GM18520 (cell line): ENCODE data around the gene ADISSP.

ENCODE experiments used
- ATAC-seq: cut with Tn5 transposase; IDR thresholded peaks from one replicate; pipeline ENCODE4 v1.9.1; 2021; ENCODE audit not compliant: unreplicated experiment

ADISSP gene

DNA sequence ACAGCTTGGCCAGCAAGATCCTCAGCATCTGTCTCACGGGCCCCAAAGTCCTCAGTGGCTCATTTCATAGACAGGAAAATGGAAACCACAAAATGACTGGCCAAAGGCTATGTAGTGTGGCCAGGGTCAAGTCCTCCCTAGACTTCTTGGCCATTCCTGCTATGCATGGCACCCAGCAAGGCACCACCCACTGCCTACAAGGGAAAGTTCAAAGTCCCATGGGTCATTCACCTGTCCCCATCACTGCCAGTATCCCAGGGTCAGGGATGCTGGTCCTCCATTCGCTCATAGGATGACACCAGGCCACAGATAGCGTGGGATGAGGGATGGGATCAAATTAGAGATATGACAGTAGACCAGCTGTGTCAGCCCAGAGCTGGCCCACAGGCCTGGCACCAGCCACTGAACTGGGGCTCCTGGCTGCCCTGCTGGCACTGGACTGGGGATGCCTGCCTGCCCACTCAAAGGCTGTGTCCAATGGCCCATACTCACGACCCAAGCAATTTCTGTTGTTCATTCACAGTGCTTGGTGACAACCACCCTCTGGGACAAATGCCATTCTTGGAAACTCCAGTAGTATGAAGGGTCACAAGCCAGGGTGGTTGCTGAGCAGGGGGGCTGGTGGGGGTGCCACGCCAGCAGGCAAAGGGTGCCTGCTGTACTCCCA, 11.6 kb downstream of the ADISSP start:
- no peak for ATAC-seq

DNA sequence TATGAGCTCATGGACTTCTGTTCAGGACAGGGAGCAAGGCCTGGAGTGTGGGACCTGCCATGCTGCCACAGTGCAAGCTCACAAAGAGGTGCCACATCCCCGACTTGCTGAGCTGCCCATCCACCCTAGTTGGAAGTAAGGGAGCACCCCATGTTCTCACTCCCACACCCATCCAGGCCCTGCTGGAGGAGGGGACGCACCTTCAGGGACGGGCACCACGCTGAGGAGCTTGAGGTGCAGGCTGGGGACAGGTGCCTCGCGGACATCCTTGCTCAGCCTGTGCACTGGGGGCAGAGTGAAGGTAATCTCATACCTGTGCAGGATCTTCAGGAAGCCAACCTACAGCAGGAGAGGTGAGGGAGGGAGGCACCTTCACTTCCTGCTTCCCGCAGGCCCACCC, 12.3 kb downstream of the ADISSP start:
- no peak for ATAC-seq

DNA sequence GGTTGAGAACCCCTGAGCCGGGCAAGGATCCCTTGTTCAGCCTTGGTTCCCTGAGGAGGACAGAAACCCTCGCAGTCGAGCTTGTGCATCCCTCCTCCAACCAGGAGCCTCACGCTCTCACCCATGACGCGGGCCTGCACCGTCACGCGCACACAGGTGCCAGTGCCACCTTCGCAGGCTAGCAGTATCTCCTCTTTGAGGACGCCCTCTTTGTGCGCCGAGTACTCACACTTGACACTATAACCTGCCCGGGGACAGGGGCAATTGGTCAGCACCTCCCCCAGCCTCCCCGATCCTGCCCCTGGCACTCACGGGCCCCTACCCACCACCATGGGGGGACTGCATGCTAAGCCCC, 13.3 kb downstream of the ADISSP start:
- ATAC-seq: no peak

DNA sequence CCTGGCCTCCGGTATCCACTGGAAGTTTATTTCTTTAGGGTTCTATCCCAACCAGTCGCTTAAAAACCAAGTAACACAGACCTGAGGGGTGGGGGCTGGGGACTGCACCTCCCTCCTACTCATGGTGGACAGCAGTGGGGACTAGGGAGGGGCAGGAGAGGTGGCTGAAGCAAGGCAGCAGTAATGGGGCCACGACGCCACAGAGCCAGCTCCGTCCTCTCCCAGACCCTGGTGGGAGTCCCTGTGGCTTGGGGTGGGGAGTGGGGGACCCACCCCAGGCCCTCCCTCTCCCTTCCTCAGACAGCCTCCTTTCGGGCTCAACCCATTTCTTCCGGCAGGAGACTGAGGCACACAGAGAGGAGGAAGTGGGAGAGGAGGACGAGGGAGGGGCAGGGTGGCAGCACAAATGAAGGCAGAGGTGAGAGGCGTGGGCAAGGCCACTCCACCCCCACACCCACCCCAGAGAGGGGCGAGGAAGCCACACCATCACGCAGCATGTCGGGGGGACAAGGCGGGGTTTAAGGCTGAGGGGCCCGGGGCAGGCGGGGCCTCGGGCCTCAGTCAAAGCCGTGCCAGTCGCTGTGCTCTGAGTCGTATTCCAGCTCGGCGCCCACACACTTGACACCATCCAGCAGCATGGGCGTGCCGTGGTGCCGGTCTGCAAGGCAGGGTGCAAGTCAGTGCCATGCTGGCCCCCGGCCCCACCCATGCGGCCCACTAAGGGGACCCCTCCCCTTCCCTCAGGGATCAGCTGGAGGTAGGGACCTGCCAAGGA, 13.9 kb downstream of the ADISSP start:
- no peak for ATAC-seq

DNA sequence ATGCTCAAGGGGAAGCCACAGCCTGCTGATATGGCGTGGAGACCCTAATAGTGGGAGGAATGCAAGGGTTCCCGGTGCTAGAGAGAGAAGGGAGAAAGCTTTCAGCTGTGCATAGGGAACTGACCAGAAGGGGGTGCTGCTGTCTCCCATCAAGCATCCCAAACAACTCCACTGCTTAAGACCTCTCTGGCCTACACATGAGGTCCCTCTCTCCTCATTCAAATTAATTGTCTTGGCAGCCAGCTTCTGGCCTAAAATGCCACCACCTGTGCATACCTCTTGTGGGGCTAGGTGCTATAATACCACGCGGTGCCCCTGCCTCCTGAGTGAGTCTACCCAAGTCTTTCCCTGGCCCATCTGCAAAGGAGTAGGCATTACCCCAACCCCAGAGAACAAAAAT, 14.5 kb downstream of the ADISSP start:
- ATAC-seq: no peak

DNA sequence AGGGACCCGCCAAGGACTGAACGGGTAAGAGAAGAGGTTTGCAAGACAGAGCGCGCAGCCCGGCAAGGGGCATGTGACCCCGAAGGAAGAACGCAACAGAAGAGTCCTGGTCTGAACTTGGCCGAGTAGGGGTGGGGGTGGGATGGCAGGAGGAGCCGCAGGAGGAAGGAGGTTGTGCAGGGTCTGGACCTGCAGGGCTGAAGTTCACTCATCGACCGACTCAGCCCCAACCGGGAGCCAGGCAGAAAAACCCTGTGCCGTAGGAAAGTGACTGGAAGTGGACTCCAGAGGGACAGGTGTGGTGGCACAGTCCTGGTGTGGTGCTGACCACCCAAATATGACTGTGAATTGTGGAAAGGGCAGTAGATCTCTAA, 15.2 kb downstream of the ADISSP start:
- no peak for ATAC-seq

DNA sequence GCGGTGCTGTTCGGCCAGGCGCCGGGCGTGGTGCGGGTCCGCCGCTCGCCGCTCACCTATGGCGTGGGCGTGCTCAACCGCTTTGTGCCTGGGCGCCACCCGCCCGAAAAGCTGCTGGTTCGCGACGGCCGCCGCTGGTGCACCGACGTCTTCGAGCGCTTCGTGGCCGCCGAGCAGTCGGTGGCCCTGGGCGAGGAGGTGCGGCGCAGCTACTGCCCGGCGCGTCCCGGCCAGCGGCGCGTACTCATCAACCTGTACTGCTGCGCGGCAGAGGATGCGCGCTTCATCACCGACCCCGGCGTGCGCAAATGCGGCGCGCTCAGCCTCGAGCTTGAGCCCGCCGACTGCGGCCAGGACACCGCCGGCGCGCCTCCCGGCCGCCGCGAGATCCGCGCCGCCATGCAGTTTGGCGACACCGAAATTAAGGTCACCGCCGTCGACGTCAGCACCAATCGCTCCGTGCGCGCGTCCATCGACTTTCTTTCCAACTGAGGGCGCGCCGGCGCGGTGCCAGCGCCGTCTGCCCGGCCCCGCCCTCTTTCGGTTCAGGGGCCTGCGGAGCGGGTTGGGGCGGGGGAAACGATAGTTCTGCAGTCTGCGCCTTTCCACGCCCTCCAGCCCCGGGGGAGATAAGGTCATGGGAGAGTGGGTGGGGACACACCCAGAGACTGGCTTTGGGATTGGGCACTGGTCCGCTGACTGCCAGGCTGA, 15.7 kb downstream of the ADISSP start:
- no peak for ATAC-seq

DNA sequence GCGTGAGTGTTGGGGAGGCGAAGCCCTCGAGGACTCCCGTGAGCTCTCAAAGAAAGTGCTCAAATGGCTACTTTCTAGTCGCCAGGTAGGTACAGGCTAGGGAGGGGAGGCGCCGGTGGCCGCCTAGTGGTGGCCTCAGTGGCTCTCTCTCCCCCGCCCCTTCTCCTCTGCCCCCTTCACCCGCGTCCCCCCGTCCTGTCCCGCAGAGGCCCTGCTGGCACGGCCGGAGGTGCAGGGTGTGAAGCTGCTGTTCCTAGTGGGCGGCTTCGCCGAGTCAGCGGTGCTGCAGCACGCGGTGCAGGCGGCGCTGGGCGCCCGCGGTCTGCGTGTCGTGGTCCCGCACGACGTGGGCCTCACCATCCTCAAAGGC, 16.3 kb downstream of the ADISSP start:
- no peak for ATAC-seq

DNA sequence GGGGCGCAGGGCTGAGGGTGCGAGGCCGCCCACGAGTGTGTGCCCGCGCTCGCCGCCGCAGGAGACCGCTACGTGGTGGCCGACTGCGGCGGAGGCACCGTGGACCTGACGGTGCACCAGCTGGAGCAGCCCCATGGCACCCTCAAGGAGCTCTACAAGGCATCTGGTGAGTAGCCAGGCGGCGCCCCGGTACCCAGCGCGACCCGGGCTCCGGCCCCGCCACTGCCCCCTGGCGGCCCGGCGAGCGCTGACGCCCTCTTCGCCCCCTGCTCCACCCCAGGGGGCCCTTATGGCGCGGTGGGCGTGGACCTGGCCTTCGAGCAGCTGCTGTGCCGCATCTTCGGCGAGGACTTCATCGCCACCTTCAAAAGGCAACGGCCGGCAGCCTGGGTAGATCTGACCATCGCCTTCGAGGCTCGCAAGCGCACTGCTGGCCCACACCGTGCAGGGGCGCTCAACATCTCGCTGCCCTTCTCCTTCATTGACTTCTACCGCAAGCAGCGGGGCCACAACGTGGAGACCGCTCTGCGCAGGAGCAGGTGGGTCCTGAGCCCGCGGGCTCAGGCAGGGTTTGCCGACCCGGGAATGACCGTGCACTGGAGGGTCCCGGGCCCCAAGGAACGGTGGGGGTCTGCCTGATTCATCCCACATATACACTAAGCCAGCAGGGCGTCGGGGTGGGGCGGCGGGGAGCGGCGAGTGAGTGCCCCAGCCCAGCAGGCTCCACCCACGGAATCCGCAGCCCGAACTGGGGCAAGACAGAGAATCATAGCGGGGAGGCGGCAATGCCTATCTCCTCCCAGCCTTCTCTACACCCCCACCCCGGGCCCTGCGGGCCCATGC, 17.6 kb downstream of the ADISSP start:
- no peak for ATAC-seq

DNA sequence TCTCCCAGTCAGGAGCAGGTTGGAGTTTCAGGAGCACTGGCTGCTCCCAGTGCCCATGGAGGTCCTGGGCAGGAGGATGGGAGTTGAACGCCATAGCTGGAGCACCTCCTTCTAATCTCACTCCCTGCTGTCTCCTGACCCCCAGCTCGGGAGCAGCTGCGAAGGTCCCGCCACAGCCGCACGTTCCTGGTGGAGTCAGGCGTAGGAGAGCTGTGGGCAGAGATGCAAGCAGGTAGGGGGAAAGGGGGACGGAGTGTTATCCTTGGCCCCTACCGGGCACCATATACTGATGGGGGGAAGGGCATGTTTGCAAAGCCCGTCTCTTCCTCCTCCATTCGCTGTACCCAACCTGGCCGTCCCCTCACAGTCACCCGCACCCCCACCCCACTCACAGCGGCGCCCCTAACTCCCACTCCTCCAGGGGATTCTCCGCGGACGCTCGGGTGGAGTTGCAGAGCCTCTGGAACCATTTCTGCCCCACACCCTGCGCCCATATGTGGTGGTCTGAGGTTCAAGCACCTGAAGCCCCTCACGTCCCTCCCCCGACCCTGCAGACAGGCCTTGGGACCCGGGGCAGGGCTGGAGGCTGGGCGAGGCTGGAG, 18.4 kb downstream of the ADISSP start:
- no peak for ATAC-seq

DNA sequence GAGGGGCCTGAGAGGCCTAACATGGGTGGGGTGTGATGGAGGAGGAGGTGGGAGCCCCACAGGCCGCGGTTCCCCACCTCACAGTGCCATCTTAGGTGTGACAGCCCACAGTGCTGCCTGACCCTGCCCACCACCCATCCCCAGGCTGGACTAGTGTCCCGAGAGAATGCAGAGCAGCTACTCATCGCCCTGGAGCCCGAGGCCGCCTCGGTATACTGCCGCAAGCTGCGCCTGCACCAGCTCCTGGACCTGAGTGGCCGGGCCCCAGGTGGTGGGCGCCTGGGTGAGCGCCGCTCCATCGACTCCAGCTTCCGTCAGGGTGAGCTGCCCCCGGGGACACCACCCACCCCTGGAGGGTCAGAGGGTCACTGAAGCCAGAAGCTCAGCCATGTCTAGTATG, 19.5 kb downstream of the ADISSP start:
- no peak for ATAC-seq

DNA sequence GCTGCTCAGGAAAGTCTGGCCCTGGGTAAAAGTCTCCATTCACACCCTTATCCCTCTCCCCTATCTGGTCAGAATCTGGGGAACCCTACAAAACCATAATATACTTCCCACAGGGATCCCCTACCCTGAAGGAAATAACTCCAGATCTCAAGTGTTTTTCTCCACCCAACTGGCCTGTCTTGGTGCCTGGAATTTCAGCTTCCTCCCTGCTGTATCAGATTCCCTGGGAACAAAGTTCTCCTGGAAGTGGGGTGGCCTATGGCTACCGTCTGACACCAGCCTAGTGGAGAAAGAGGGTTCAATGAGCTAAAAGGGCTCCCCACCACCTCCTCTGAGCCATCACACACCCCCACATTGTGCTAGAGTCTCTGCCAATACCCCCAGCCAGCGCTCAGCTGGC, 20.1 kb downstream of the ADISSP start:
- no peak for ATAC-seq

DNA sequence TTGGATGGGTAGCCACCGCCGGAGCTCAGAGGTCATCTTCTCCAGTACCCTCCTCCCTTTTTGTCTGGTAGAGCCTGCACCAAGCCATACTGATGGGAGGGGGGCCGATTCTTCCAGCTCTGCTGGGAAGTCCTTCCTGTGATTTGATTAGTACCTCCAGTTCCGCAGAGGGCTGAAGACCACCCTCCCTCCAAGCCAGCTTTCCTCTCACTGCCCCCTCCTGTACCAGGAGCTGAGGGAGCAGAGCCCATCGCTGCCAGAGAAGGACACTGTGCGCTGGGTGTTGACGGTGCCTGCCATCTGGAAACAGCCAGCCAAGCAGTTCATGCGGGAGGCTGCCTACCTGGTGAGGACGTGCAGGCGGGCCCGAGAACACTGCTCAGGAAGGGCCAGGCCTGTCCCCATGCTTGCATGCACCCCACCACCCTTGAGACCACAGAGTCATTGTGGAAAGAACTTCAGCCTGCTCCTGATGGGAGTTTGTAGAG, 21.8 kb downstream of the ADISSP start:
- no peak for ATAC-seq

DNA sequence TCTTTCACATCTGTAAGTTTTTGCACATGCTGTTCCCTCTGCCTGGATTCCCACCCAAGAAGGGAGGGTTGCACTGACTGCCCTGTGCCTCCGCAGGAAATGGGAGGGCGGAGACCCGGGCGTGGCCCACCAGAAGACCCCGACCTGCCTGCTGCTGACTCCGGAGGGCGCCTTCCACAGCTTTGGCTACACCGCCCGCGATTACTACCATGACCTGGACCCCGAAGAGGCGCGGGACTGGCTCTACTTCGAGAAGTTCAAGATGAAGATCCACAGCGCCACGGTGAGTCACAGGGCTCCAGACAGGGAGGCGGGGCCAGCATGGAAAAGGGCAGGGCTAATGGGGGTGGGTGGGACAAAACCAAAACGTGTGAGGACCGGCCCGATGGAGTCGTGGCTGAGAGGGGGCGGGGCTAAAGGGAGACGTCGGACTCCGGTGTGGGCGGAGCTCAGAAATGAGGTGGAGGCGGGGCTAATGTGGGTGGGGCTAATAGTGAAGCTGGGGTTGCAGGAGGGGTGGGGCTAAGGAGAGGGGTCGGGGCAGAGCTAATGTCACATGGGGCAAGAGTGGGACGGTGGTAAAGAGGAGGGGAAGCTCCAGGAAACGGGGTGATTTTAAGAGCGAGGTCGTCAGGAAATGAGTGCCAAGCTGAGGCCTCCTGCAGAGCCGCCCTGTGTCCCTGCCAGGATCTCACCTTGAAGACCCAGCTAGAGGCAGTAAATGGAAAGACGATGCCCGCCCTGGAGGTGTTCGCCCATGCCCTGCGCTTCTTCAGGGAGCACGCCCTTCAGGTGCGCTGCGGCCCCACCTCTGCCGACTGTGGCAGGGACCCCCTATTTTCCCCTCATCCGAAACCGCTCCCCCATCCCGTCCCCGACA, 22.5 kb downstream of the ADISSP start:
- ATAC-seq: no peak

DNA sequence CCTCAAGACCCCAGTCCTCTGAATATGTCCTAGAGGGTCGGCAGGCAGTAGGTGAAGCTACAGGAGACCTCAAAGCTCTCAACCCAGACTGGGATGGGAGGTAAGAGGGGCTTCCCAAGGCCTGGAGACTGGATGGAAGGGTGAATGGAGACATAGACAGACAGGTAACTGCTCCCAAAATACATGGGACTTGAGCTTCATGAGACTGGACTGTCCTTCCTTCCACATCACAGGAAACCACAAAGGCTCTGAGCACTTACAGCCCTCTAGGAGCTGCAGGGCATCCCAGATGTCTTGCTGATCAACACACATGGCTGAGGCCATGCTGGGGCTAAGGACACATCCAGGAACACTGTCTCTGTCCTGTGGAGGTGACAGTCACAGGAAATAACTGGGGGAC, 23.5 kb downstream of the ADISSP start:
- no peak for ATAC-seq

DNA sequence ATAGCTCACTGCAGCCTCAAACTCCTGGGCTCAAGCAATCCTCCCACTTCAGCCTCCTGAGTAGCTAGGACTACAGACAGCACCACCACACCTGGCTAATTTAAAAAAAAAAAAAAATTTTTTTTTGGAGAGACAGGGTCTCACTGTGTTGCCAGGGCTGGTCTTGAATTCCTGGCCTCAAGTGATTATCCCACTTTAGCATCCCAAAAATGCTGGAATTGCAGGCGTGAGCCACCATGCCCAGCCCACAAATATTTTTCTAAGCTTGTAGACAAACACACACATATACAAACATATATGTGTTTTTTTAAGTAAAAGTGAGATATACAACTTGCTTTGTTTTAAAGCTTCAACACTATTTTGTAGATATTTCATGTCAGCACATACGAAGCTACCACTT, 24.3 kb downstream of the ADISSP start:
- no peak for ATAC-seq

DNA sequence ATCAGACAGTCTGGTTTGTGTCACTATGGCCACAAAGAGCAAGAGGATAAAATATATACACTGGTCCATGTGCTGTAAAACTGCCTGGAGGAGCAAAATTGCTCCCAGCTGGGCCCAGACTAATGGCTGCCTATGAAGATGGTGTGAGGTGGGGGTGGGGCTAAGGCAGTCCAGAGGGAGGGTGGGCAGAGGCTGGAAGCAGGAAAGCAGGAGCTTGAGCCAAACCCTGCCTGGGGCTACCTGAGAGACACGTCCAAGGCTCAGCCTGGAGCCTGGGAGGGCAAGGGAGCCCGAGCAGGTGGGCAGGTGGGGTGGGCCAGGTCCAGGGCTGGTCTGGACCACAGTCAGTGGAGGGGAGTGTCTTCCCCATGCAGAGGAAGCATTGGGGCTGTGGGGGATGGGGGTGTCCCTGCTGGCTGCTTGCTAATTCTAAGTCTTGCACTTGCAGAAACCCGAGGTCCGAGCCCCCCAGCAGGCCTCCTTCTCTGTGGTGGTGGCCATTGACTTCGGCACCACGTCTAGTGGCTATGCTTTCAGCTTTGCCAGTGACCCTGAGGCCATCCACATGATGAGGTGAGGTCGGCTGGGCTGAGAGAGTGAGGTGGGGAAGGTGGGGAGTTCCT, 25.6 kb downstream of the ADISSP start:
- ATAC-seq: no peak

DNA sequence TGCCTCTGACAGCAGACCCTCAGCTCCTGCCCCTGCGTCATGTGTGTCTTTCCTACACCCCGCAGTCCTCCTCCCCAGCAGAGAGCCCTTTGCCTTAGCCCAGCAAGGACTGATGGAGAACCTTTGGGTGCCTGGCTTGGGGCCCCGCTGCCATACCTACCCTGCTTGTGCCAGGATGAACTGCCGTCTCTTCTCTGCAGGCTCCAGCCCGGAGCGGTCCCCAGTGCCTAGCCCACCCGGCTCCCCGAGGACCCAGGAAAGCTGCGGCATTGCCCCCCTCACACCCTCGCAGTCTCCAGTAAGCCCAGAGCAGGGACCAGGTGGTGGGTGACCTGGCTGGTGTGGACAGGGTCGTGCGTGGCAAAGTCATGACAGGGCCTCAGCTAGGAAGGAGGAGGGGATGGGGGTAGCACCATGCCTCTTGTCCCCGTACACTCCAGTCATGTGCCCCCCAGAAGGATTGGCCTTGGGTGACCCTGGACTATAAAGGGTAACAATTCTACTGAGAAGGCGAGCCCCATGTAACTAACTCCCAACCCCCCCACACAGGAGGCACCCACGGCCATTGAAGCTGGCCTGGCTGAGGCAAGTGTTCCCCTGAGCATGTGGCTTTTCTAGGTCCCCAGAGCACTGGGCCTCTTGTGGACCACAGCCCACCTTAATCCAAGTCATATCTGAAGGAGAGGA, 26.8 kb downstream of the ADISSP start:
- ATAC-seq: no peak

DNA sequence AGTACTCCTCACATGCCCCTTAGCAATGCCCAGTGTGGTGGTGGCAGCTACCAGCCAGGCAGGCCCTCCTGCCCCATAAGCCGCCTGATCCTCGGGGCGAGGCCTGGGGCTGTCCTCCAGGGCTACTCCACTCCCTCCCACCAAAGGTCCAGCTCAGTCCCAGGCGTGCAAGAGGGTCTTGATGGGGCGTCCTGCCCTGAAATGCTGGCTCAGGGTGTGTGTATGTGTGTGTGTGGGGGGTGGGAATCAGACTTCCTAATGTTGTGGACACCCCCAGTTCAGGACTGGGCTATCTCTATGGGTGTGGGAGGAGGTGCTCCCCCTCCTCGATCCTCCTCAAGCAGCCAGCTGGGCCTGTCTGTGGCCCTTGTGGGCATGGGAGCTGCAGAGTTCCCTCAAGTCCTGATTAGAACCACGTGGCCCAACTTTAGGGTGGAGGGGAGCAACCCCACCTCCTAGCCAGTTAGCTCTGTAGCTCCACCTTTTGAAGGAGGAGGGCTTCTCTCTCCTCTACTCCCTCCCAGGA, 27.6 kb downstream of the ADISSP start:
- ATAC-seq: no peak
